Right atrium auricular region (tissue), 2 donors: ENCODE data around the gene GDPD5. TPM values are rescaled to one million over a fixed set of nuclear protein-coding genes. Genes with fewer than 3 reads are reported as not detected.

Experiments
- DNase-seq: peaks from one replicate; pipeline ENCODE4 v3.0.0-alpha.2; 2019; ENCODE audit warnings: low spot score
- H3K27ac ChIP-seq, 2 donors: fragments of 200-600 bp; sonication (generic); 1 replicate in 1 of 2; 2 replicates in 1 of 2; pipeline ENCODE4 v1.5.1; 2016 to 2019
- H3K27me3 ChIP-seq, 2 donors: fragments of 200-600 bp; sonication (generic); one replicate each; pipeline versions ENCODE4 v1.5.1 to v1.6.0; 2017 to 2019
- H3K36me3 ChIP-seq: fragments of 200-600 bp; sonication (generic); one replicate; pipeline ENCODE4 v1.5.1; 2016
- H3K4me1 ChIP-seq, 2 donors: fragments of 200-600 bp; sonication (generic); one replicate each; pipeline versions ENCODE4 v1.5.1 to v1.6.0; 2017 to 2019
- H3K4me3 ChIP-seq, 2 donors: fragments of 200-600 bp; sonication (generic); 1 replicate in 1 of 2; 2 replicates in 1 of 2; pipeline ENCODE4 v1.5.1; 2017 to 2019; ENCODE audit warnings: mild to moderate bottlenecking in 1 of 2, moderate library complexity in 1 of 2
- H3K9me3 ChIP-seq, 2 donors: fragments of 200-600 bp; sonication (generic); one replicate each; pipeline ENCODE4 v1.5.1; 2019
- total RNA-seq, 2 donors: library from RNA; depleted of rRNA; stranded (reverse); fragments of >200 nt; gene quantifications; one replicate each; pipeline ENCODE4 v1.1.0, GENCODE V29; 2016
- TF ChIP-seq, protein P1 (sequence below), 2 donors: fragments of 200-600 bp; sonication (generic); IDR thresholded peaks; one replicate each; pipeline ENCODE4 v1.5.1; 2019; ENCODE audit warnings: antibody characterized with exemption in 2 of 2

GDPD5 gene
- total RNA-seq, 2 donors from 2014 or later, result 3.5 to 6.1 TPM

- H3K27ac ChIP-seq, result peak overlapping the region; percentile 46 to 50
- no peaks in the 10 kb centered on the region for H3K36me3 ChIP-seq
- no peak for DNase-seq
- no peaks in the 10 kb centered on the region for H3K27me3 ChIP-seq
- peak overlapping the region in 1 of 2 donors; percentile 14 for H3K4me3 ChIP-seq
- TF ChIP-seq, protein P1, sequence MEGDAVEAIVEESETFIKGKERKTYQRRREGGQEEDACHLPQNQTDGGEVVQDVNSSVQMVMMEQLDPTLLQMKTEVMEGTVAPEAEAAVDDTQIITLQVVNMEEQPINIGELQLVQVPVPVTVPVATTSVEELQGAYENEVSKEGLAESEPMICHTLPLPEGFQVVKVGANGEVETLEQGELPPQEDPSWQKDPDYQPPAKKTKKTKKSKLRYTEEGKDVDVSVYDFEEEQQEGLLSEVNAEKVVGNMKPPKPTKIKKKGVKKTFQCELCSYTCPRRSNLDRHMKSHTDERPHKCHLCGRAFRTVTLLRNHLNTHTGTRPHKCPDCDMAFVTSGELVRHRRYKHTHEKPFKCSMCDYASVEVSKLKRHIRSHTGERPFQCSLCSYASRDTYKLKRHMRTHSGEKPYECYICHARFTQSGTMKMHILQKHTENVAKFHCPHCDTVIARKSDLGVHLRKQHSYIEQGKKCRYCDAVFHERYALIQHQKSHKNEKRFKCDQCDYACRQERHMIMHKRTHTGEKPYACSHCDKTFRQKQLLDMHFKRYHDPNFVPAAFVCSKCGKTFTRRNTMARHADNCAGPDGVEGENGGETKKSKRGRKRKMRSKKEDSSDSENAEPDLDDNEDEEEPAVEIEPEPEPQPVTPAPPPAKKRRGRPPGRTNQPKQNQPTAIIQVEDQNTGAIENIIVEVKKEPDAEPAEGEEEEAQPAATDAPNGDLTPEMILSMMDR (IDR thresholded peaks at IDR 0.05), result no peak
- peaks cover 0 to 30% of the 10 kb centered on the region in 2 donors for H3K4me1 ChIP-seq
- no peaks in the 10 kb centered on the region for H3K9me3 ChIP-seq
These were observed 50.6 kb downstream of the GDPD5 start for GRCh38 chr11:75474878-75475766.

- H3K9me3 ChIP-seq, result no peaks in the 10 kb centered on the region
- H3K27me3 ChIP-seq, result no peaks in the 10 kb centered on the region
- H3K27ac ChIP-seq, result no peak overlapping the region
- H3K4me1 ChIP-seq, result peaks cover 0 to 30% of the 10 kb centered on the region in 2 donors
- no peak overlapping the region for H3K4me3 ChIP-seq
- no peaks in the 10 kb centered on the region for H3K36me3 ChIP-seq
- no peak for DNase-seq
- TF ChIP-seq, protein P1 (IDR thresholded peaks at IDR 0.05), result no peak
These were observed 51.5 kb downstream of the GDPD5 start for GRCh38 chr11:75474240-75474639.

DNA sequence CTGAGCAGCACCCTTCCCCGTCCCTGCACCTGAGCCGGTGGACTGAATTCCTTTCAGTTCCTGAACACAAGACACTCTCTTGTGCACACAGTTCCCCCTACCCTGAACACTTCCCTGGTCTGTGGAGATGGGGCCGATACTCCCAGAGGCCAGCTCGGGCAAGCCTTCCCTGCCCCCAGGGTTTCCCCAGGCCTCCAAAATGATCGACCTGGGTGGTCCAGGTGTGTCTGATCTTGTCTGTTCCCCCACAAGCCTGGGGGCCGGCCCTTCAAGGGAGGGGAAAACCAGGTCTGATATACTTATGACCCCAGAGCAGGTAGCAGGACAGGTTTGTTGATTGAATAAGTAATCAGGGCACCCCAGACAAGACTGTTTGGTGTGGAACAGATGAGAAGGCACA lies 52.1 kb downstream of the GDPD5 start:
- Histone ChIP-seq H3K9me3 (no peaks in the 10 kb centered on the region), H3K27me3 (no peaks in the 10 kb centered on the region), H3K4me1 (peaks cover 0 to 35% of the 10 kb centered on the region in 2 donors), H3K36me3 (no peaks in the 10 kb centered on the region), H3K4me3 (no peak overlapping the region), H3K27ac (no peak overlapping the region)
- no peak for DNase-seq
- TF ChIP-seq, protein P1 (IDR thresholded peaks at IDR 0.05), result no peak

DNA sequence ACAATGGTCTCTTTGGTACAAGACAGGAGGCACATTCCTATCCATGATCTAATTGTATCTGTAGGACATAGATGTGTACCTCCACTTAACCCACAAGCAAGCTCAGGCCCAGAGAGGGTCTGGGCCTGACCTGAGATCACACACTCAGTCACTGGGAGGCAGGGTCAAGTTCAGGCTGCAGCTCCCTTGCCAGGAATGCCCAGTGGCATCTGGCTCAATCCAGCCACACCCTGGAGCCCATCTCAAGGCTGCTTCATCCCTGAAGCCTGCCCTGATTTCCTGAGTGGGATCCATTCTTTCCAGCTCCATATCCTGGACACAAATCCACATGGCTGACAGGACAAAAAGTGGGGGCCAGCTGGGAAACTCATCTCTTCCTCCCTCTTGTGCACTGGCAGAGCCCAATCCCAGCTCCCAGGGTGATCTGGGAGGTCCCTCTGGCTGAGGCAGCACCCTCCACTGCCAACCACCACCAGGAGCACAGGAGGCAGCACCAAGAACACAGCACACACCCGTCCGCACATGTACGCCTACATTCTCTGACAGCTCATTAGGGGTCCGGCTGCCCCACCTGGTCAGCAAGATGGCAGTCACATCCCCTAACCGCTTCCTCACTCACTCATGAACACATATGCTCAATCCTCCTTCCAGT lies 53.5 kb downstream of the GDPD5 start:
- no peaks in the 10 kb centered on the region for H3K36me3 ChIP-seq
- H3K4me3 ChIP-seq, result no peak overlapping the region
- TF ChIP-seq, protein P1 (IDR thresholded peaks at IDR 0.05), result no peak
- H3K27ac ChIP-seq, result no peak overlapping the region
- H3K4me1 ChIP-seq, result peaks cover 0 to 45% of the 10 kb centered on the region in 2 donors
- no peaks in the 10 kb centered on the region for H3K9me3 ChIP-seq
- H3K27me3 ChIP-seq, result no peaks in the 10 kb centered on the region
- DNase-seq, result no peak

DNA sequence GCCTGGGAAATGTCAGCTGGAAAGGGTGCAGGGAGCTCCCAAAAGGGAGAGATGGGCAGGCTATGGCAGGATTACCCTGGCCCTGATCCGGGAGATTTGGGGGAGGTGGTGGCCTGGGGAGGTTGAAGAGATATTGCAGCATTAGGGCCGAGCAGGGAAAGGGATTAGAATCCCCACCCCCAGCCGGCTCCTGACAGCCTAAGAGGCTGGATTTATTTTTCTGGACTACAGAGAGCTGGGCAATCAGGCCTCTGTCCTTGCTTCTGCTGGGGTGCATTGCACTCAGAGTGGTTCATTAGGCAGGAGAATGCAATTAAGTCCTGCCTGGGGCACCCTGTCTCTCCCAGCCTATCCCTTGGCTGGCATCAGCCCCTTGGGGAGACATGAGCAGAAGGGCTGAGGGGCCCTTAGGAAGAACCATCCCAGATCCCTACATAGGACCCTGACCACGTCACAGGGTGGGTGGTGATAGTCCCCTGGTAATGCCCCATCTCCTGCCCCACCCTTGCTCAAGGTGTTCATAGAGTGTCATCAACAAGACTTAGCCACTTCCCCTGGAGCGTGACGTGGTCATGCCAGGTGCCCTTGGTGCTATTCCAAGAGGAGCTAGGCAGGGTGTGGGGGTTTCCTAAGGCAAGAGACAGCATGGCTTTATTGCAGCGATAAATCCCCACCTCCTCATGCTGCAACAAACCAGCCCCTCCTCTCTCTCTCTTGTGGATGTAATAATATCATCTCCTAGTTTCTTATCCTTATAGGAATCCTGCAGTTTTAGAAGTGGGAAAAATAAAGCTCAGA lies 54.4 kb downstream of the GDPD5 start:
- no peaks in the 10 kb centered on the region for H3K36me3 ChIP-seq
- H3K4me3 ChIP-seq, result no peak overlapping the region
- DNase-seq, result no peak
- peaks cover 0 to 37% of the 10 kb centered on the region in 2 donors for H3K4me1 ChIP-seq
- no peaks in the 10 kb centered on the region for H3K27me3 ChIP-seq
- no peak overlapping the region for H3K27ac ChIP-seq
- H3K9me3 ChIP-seq, result no peaks in the 10 kb centered on the region
- TF ChIP-seq, protein P1 (IDR thresholded peaks at IDR 0.05), result no peak
